Measurements from ENCODE around the gene CASP4. TPM values are rescaled to one million over a fixed set of nuclear protein-coding genes. Genes with fewer than 3 reads are reported as not detected.
"Not testable (repeated sequence)": the region's sequence is repeated elsewhere in the genome, so short reads cannot be mapped to it uniquely, and the experiment has no call there.

Gene CASP4
- total RNA-seq, 2 donors from 2014 or later: 43.9 to 49.8 TPM

DNA sequence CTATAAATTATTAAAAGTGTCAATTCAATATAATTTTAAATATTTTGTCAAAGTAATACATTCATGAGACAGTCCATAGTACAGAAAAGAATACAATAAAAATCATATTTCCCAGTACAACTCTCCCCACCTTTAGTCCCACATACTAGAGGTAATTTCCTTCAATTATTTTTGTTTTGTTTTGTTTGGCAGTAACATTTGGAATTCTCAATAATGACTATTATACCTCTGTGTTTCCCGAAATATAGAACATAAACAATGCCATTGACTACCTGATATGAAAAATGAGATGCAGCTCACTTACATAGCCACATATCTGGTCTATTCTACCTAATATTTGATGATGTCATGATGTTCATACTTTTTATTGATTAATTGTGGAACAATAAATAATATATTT, 24.4 kb upstream of the CASP4 start:
- Histone ChIP-seq H3K9me3 (no peaks in the 10 kb centered on the region), H3K27ac (no peak overlapping the region), H3K27me3 (replicated peaks; ENCODE audit: insufficient read depth) (no peaks in the 10 kb centered on the region), H3K4me3 (no peak overlapping the region), H3K4me1 (replicated peaks) (no peaks in the 10 kb centered on the region), H3K36me3 (no peaks in the 10 kb centered on the region)
- intact Hi-C loops (cut with DNase I): no loop called here
- DNase-seq (ENCODE audit: low spot score): no peak
- TF ChIP-seq POLR2AphosphoS5 (IDR thresholded peaks at IDR 0.05): no peak
- TF ChIP-seq POLR2A (IDR thresholded peaks at IDR 0.05): no peak
- TF ChIP-seq, protein P1, sequence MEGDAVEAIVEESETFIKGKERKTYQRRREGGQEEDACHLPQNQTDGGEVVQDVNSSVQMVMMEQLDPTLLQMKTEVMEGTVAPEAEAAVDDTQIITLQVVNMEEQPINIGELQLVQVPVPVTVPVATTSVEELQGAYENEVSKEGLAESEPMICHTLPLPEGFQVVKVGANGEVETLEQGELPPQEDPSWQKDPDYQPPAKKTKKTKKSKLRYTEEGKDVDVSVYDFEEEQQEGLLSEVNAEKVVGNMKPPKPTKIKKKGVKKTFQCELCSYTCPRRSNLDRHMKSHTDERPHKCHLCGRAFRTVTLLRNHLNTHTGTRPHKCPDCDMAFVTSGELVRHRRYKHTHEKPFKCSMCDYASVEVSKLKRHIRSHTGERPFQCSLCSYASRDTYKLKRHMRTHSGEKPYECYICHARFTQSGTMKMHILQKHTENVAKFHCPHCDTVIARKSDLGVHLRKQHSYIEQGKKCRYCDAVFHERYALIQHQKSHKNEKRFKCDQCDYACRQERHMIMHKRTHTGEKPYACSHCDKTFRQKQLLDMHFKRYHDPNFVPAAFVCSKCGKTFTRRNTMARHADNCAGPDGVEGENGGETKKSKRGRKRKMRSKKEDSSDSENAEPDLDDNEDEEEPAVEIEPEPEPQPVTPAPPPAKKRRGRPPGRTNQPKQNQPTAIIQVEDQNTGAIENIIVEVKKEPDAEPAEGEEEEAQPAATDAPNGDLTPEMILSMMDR (IDR thresholded peaks at IDR 0.05): no peak
- 78% methylated on average over 1 of the region's 1 CpG for WGBS

DNA sequence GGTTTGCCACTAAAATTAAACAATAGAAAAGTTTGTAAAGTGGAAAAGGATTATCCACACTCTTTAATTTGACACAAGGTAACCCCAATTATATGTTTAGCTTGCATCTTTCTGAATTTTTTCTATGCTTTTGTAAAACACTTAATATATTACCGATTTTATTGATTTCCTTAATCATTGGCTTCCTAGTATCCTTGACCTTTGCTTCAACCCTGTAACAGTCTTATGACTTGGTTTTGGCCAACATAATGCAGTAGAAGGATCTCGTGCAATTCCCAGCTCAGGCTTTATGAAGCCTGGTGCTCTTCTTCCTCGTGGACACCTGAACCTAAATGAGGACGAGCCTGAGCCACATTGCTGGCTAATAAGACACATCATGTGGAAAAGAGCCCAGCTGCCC, 23.6 kb upstream of the CASP4 start:
- no peak overlapping the region for H3K4me3 ChIP-seq
- whole genome bisulfite sequencing: 86% methylated on average over 4 of the region's 4 CpGs
- no peaks in the 10 kb centered on the region for H3K9me3 ChIP-seq
- intact Hi-C loops (cut with DNase I): no loop called here
- no peak for DNase-seq (ENCODE audit: low spot score)
- H3K27ac ChIP-seq: no peak overlapping the region
- no peaks in the 10 kb centered on the region for H3K36me3 ChIP-seq
- no peaks in the 10 kb centered on the region for H3K27me3 ChIP-seq (replicated peaks; ENCODE audit: insufficient read depth)
- TF ChIP-seq POLR2A (IDR thresholded peaks at IDR 0.05): no peak
- no peak for TF ChIP-seq POLR2AphosphoS5 (IDR thresholded peaks at IDR 0.05)
- TF ChIP-seq, protein P1 (IDR thresholded peaks at IDR 0.05): no peak
- no peaks in the 10 kb centered on the region for H3K4me1 ChIP-seq (replicated peaks)

DNA sequence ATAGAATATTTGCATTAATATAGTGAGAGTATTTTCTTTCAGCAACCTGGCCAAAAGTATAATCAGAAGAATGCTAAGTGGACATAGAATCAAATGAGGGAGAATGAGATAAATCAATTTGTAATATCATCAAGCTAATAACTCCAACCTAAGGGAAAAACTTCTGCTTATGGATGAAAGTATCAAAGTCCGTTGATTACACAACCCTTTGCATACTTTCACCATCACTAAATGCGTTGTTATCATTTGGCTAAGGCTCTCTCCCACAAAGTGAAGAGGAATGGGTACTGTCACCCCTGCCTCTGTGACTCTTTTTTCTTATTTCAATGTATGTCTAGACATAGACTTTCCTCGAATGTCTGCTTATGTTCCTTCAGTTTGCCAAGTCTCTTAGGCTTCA, 16.4 kb upstream of the CASP4 start:
- Histone ChIP-seq H3K36me3 (no peaks in the 10 kb centered on the region), H3K9me3 (no peaks in the 10 kb centered on the region), H3K4me3 (no peak overlapping the region), H3K4me1 (replicated peaks) (no peaks in the 10 kb centered on the region), H3K27ac (no peak overlapping the region), H3K27me3 (replicated peaks; ENCODE audit: insufficient read depth) (no peaks in the 10 kb centered on the region)
- intact Hi-C loops (cut with DNase I): no loop called here
- TF ChIP-seq, protein P1 (IDR thresholded peaks at IDR 0.05): no peak
- TF ChIP-seq POLR2A (IDR thresholded peaks at IDR 0.05) (no peak), POLR2AphosphoS5 (IDR thresholded peaks at IDR 0.05) (no peak)
- DNase-seq (ENCODE audit: low spot score): no peak
- WGBS: 91% methylated on average over 3 of the region's 3 CpGs

DNA sequence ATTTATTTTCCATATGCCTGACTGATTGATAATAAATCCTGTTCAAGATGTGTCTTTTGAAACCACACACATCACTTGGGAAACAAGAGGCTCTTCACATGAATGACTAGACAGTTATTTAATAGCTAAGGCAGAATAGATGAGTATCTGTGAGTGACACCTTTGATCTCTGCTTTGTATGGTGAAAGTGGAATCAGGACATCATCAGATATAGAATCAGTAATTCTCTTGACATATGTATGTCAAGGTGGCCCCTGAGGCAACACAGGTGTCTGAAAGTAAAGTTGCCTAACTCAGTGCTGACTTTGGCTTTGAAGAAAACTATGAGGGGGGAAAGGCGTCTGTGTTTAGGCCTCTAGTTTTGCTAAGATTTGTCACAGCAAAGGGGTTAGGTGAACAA, 11.5 kb upstream of the CASP4 start:
- H3K36me3 ChIP-seq: no peaks in the 10 kb centered on the region
- WGBS: 84% methylated on average over 1 of the region's 1 CpG
- TF ChIP-seq, protein P1 (IDR thresholded peaks at IDR 0.05): no peak
- no peak for TF ChIP-seq POLR2AphosphoS5 (IDR thresholded peaks at IDR 0.05)
- no peaks in the 10 kb centered on the region for H3K9me3 ChIP-seq
- H3K4me1 ChIP-seq (replicated peaks): no peaks in the 10 kb centered on the region
- intact Hi-C loops (cut with DNase I): no loop called here
- no peaks in the 10 kb centered on the region for H3K27me3 ChIP-seq (replicated peaks; ENCODE audit: insufficient read depth)
- no peak for DNase-seq (ENCODE audit: low spot score)
- no peak overlapping the region for H3K27ac ChIP-seq
- no peak overlapping the region for H3K4me3 ChIP-seq

DNA sequence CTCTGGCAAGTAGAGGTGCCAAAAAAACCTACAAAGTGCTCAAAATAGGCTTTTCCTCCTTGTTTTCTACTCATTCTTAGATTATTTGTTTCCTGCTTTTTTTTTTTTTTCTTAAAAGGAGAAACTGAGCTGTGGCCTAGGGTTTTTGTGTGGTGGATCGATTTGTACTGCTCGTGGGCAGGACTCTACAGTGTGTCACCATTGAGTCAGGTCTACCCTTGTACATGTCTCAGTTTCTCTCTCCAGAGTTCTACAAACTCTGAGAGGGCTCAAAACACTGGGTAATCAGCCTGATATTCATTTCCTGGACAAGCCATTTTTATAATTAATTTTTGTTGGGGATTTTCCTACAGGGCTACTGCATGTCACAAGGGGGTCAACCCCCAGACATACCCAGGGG, 5.2 kb upstream of the CASP4 start:
- no peak for DNase-seq (ENCODE audit: low spot score)
- no peaks in the 10 kb centered on the region for H3K27me3 ChIP-seq (replicated peaks; ENCODE audit: insufficient read depth)
- intact Hi-C loops (cut with DNase I): no loop called here
- H3K27ac ChIP-seq: no peak overlapping the region
- H3K9me3 ChIP-seq: no peaks in the 10 kb centered on the region
- 87% methylated on average over 2 of the region's 2 CpGs for WGBS
- H3K36me3 ChIP-seq: no peaks in the 10 kb centered on the region
- no peaks in the 10 kb centered on the region for H3K4me1 ChIP-seq (replicated peaks)
- H3K4me3 ChIP-seq: no peak overlapping the region
- TF ChIP-seq, protein P1 (IDR thresholded peaks at IDR 0.05): no peak
- TF ChIP-seq POLR2A (IDR thresholded peaks at IDR 0.05): no peak
- no peak for TF ChIP-seq POLR2AphosphoS5 (IDR thresholded peaks at IDR 0.05)

DNA sequence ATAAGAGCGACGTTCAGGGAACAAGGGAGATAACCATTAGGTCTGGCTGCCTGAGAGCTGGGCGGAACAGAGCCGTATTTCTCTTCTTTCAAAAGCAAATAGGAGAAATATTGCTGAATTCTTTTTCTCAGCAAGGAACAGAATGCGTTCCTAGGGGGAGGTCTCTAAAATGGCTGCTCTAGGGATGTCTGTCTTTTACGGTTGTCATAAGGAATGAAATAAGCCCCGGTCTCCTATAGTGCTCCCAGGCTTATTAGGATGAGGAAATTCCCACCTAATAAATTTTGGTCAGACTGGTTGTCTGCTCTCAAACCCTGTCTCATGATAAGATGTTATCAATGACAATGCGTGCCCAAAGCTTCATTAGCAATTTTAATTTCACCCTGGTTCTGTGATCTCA, 4.5 kb upstream of the CASP4 start:
- DNase-seq (ENCODE audit: low spot score); H3K9me3 ChIP-seq; H3K27me3 ChIP-seq (replicated peaks; ENCODE audit: insufficient read depth); H3K36me3 ChIP-seq; H3K27ac ChIP-seq; intact Hi-C loops (cut with DNase I); H3K4me3 ChIP-seq; H3K4me1 ChIP-seq (replicated peaks): not testable (repeated sequence)
- WGBS: 95% methylated on average over 8 of the region's 8 CpGs
